ENCODE data around the gene LMLN. TPM values are rescaled to one million over a fixed set of nuclear protein-coding genes. Genes with fewer than 3 reads are reported as not detected.
"Not testable (repeated sequence)": the region's sequence is repeated elsewhere in the genome, so short reads cannot be mapped to it uniquely, and the experiment has no call there.

LMLN gene
- polyA plus RNA-seq, 1 of the 3 experiments (the other 2 are of a cell fraction): 7.4 TPM

DNA sequence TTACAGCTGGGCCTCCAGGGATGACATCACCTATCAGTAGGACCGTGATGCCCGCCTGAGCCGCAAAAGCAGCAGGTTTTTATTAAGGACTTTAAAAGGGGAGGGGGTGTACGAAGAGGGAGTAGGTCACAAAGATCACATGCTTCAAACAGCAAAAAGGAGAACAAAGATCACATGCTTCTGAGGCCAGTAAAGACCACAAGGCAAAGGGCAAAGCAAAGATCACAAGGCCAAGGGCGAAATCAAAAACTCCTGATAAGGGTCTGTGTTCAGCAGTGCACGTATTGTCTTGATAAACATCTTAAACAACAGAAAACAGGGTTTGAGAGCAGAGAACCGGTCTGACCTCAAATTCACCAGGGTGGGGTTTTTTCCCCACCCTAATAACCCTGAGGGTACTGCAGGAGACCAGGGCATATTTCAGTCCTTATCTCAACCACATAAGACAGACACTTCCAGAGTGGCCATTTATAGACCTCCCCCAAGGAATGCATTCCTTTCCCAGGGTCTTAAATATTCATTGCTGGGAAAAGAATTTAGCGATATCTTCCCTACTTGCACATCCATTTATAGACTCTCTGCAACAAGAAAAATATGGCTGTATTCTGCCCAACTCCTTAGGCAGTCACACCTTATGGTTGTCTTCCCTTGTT is 7.4 kb downstream of the LMLN start:
- H3K4me2 ChIP-seq; H3F3A ChIP-seq (replicated peaks; ENCODE audit: insufficient read depth); H3K27me3 ChIP-seq (ENCODE audit: insufficient read depth); H3K27ac ChIP-seq (ENCODE audit: low read depth in 2 of 2, low read length in 1 of 2); H3K36me3 ChIP-seq (replicated peaks in 1 of 2; ENCODE audit: control insufficient read depth in 1 of 2, insufficient read depth in 2 of 2, low read length in 1 of 2); H3K9ac ChIP-seq; H3K4me1 ChIP-seq (ENCODE audit: control insufficient read depth in 1 of 2, insufficient read depth in 2 of 2, low read depth in 1 of 2, low read length in 1 of 2); H3K79me2 ChIP-seq (ENCODE audit: insufficient read depth); H2AFZ ChIP-seq (ENCODE audit: low read depth); CTCF ChIA-PET; POLR2A ChIA-PET; DNase-seq; H4K20me1 ChIP-seq (ENCODE audit: insufficient read depth); H3K4me3 ChIP-seq (ENCODE audit: low read depth in 2 of 2, low read length in 1 of 2); H3K9me2 ChIP-seq: not testable (repeated sequence)
- peaks cover 17% of the 10 kb centered on the region; the same call in 1 of the 2 replicates for H3K9me3 ChIP-seq
- 76% methylated on average over 8 of the region's 8 CpGs for WGBS (ENCODE audit: low lambda C conversion rate)

DNA sequence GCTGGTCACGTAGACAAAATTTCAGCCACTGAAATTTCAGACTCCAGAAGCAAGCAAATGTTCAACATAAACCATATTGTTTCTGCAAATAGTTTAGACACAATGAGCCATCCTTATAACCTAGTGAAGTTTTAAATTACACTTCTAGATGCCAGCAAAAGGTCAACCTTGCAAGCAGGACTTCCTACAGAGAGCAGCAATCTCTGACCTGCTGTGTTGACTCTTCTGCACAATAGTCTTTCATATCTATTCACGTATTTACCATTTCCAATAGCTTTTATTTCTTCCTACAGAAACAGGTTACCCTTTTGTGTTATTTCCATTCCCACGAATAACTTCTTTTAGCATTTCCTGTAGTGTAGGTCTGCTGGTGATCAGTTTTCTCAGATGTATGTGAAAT is 10.6 kb downstream of the LMLN start:
- Histone ChIP-seq H3K27ac (ENCODE audit: low read depth in 2 of 2, low read length in 1 of 2) (no peak overlapping the region), H3K27me3 (ENCODE audit: insufficient read depth) (no peaks in the 10 kb centered on the region), H2AFZ (ENCODE audit: low read depth) (no peak overlapping the region), H3K9me3 (peaks cover 19% of the 10 kb centered on the region; the same call in 1 of the 2 replicates), H3F3A (replicated peaks; ENCODE audit: insufficient read depth) (no peaks in the 10 kb centered on the region), H3K4me1 (ENCODE audit: control insufficient read depth in 1 of 2, insufficient read depth in 2 of 2, low read depth in 1 of 2, low read length in 1 of 2) (no peaks in the 10 kb centered on the region), H3K9ac (no peak overlapping the region), H4K20me1 (ENCODE audit: insufficient read depth) (no peaks in the 10 kb centered on the region), H3K9me2 (no peaks in the 10 kb centered on the region), H3K36me3 (replicated peaks in 1 of 2; ENCODE audit: control insufficient read depth in 1 of 2, insufficient read depth in 2 of 2, low read length in 1 of 2) (peaks cover 3 to 11% of the 10 kb centered on the region in 2 experiments), H3K4me2 (no peak overlapping the region), H3K79me2 (ENCODE audit: insufficient read depth) (no peaks in the 10 kb centered on the region), H3K4me3 (ENCODE audit: low read depth in 2 of 2, low read length in 1 of 2) (no peak overlapping the region)
- POLR2A ChIA-PET: no interaction called here
- CTCF ChIA-PET: no interaction called here
- no peak for TF ChIP-seq TEAD4 (IDR thresholded peaks at IDR 0.05; ENCODE audit: borderline replicate concordance, insufficient read depth)
- no peak for TF ChIP-seq RAD21 (IDR thresholded peaks at IDR 0.05; ENCODE audit: low read length)
- no peak for TF ChIP-seq TCF12 (IDR thresholded peaks at IDR 0.05)
- no peak for TF ChIP-seq MXI1 (IDR thresholded peaks at IDR 0.05; ENCODE audit: low read depth, low read length)
- no peak for TF ChIP-seq FOXM1 (IDR thresholded peaks at IDR 0.05; ENCODE audit: low read depth)
- DNase-seq: no peak
- 67% methylated on average over 3 of the region's 3 CpGs for WGBS (ENCODE audit: low lambda C conversion rate)

DNA sequence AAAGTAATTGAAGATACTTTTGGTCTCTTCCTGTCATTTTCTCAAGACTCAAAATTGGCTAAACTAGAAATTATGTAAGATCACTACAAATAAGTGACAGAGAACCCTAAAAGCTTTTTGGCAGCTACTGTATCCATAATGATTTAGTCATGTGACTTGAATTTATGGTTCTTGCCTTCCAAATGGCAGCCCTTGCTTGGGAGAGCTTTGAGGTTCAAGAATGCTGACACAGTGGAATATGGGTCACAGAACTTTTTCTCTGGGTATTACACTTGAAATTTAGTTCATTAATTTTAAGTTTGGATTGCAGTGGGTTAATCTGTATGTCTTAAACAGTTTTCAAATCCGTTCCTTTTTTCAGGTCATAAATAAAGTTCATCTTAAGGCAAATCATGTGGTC is 14.0 kb downstream of the LMLN start:
- no peaks in the 10 kb centered on the region for H3K27me3 ChIP-seq (ENCODE audit: insufficient read depth)
- no peak overlapping the region for H3K9ac ChIP-seq
- ChIA-PET POLR2A (no interaction called here), CTCF (no interaction called here)
- H2AFZ ChIP-seq (ENCODE audit: low read depth): no peak overlapping the region
- H3K27ac ChIP-seq (ENCODE audit: low read depth in 2 of 2, low read length in 1 of 2): no peak overlapping the region
- no peak for DNase-seq
- TF ChIP-seq, protein P1, sequence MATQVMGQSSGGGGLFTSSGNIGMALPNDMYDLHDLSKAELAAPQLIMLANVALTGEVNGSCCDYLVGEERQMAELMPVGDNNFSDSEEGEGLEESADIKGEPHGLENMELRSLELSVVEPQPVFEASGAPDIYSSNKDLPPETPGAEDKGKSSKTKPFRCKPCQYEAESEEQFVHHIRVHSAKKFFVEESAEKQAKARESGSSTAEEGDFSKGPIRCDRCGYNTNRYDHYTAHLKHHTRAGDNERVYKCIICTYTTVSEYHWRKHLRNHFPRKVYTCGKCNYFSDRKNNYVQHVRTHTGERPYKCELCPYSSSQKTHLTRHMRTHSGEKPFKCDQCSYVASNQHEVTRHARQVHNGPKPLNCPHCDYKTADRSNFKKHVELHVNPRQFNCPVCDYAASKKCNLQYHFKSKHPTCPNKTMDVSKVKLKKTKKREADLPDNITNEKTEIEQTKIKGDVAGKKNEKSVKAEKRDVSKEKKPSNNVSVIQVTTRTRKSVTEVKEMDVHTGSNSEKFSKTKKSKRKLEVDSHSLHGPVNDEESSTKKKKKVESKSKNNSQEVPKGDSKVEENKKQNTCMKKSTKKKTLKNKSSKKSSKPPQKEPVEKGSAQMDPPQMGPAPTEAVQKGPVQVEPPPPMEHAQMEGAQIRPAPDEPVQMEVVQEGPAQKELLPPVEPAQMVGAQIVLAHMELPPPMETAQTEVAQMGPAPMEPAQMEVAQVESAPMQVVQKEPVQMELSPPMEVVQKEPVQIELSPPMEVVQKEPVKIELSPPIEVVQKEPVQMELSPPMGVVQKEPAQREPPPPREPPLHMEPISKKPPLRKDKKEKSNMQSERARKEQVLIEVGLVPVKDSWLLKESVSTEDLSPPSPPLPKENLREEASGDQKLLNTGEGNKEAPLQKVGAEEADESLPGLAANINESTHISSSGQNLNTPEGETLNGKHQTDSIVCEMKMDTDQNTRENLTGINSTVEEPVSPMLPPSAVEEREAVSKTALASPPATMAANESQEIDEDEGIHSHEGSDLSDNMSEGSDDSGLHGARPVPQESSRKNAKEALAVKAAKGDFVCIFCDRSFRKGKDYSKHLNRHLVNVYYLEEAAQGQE (IDR thresholded peaks at IDR 0.05; ENCODE audit: low read depth, low read length): no peak
- TF ChIP-seq JUND (IDR thresholded peaks at IDR 0.05): no peak
- TF ChIP-seq TAF1 (IDR thresholded peaks at IDR 0.05; ENCODE audit: borderline replicate concordance, low read depth, low read length): no peak
- no peak for TF ChIP-seq ELF1 (IDR thresholded peaks at IDR 0.05)
- TF ChIP-seq MXI1 (IDR thresholded peaks at IDR 0.05; ENCODE audit: low read depth, low read length): no peak
- TF ChIP-seq, protein P2, sequence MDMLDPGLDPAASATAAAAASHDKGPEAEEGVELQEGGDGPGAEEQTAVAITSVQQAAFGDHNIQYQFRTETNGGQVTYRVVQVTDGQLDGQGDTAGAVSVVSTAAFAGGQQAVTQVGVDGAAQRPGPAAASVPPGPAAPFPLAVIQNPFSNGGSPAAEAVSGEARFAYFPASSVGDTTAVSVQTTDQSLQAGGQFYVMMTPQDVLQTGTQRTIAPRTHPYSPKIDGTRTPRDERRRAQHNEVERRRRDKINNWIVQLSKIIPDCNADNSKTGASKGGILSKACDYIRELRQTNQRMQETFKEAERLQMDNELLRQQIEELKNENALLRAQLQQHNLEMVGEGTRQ (IDR thresholded peaks at IDR 0.05; ENCODE audit: borderline replicate concordance, low read depth, low read length): no peak
- no peak for TF ChIP-seq NRF1 (IDR thresholded peaks at IDR 0.05; ENCODE audit: low read depth, low read length)
- TF ChIP-seq RAD21 (IDR thresholded peaks at IDR 0.05; ENCODE audit: low read length): no peak
- TF ChIP-seq, protein P3, sequence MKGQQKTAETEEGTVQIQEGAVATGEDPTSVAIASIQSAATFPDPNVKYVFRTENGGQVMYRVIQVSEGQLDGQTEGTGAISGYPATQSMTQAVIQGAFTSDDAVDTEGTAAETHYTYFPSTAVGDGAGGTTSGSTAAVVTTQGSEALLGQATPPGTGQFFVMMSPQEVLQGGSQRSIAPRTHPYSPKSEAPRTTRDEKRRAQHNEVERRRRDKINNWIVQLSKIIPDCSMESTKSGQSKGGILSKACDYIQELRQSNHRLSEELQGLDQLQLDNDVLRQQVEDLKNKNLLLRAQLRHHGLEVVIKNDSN (IDR thresholded peaks at IDR 0.05; ENCODE audit: borderline replicate concordance, low read depth): no peak
- TF ChIP-seq RXRA (IDR thresholded peaks at IDR 0.05; ENCODE audit: borderline replicate concordance, low read depth): no peak
- TF ChIP-seq FOXJ3 (CRISPR knock-in tag; IDR thresholded peaks at IDR 0.05): no peak
- TF ChIP-seq RCOR1 (IDR thresholded peaks at IDR 0.05; ENCODE audit: low read length): no peak
- TF ChIP-seq MEF2A (IDR thresholded peaks at IDR 0.05; ENCODE audit: borderline replicate concordance, low read depth): no peak
- TF ChIP-seq EP300 (IDR thresholded peaks at IDR 0.05; ENCODE audit: borderline replicate concordance in 1 of 2, low read depth in 1 of 2, low read length in 1 of 2): no peak
- no peaks in the 10 kb centered on the region for H3K9me2 ChIP-seq
- H3K4me3 ChIP-seq (ENCODE audit: low read depth in 2 of 2, low read length in 1 of 2): no peak overlapping the region
- H3F3A ChIP-seq (replicated peaks; ENCODE audit: insufficient read depth): no peaks in the 10 kb centered on the region
- no peak overlapping the region for H3K4me2 ChIP-seq
- H3K9me3 ChIP-seq: 0 out of 2 replicates have a peak, but pooled peaks cover 7% of the 10 kb centered on the region
- H3K36me3 ChIP-seq (replicated peaks in 1 of 2; ENCODE audit: control insufficient read depth in 1 of 2, insufficient read depth in 2 of 2, low read length in 1 of 2): peaks cover 13 to 25% of the 10 kb centered on the region in 2 experiments
- H3K79me2 ChIP-seq (ENCODE audit: insufficient read depth): no peaks in the 10 kb centered on the region
- 92% methylated on average over 1 of the region's 1 CpG for WGBS (ENCODE audit: low lambda C conversion rate)
- no peaks in the 10 kb centered on the region for H4K20me1 ChIP-seq (ENCODE audit: insufficient read depth)
- no peaks in the 10 kb centered on the region for H3K4me1 ChIP-seq (ENCODE audit: control insufficient read depth in 1 of 2, insufficient read depth in 2 of 2, low read depth in 1 of 2, low read length in 1 of 2)

All from SK-N-SH (cell line).